GM12878 (cell line): ENCODE results near the gene PLD3. TPM values are rescaled to one million over a fixed set of nuclear protein-coding genes. Genes with fewer than 3 reads are reported as not detected.
A peak's percentile ranks its signal among the peaks of the same experiment; 100 is the strongest.

Experiments
- ATAC-seq: fragments of 200-7000 bp; cut with Tn5 transposase; 3 replicates; pipeline ENCODE4 v1.9.1; 2020; ENCODE audit warnings: mild to moderate bottlenecking, moderate library complexity
- BruUV-seq: library from RNA; stranded (reverse); fragments of 400-500 nt; replicated peaks from 2 replicates; lab custom pipeline; 2021; lab: Mats Ljungman, UMichigan
- CTCF ChIA-PET: fragments of 300-600 bp; sonication (Branson Sonifier 250); formaldehyde crosslinking; extraction: SDS; loops from one replicate; lab custom pipeline; 2021; ENCODE audit warnings: inconsistent platforms; lab: Yijun Ruan, JAX
- POLR2A ChIA-PET: fragments of 350-600 bp; formaldehyde crosslinking; extraction: SDS; loops from one replicate; lab custom pipeline; 2021; ENCODE audit warnings: inconsistent platforms; lab: Charles Lee
- RAD21 ChIA-PET: fragments of 300-600 bp; sonication (Branson Sonifier 250); formaldehyde crosslinking; loops from one replicate; lab custom pipeline; 2023; ENCODE audit warnings: antibody characterized with exemption; ENCODE audit not compliant: unreplicated experiment; lab: Charles Lee
- SMC1A ChIA-PET: fragments of 300-600 bp; sonication (Branson Sonifier 250); formaldehyde crosslinking; loops from one replicate; lab custom pipeline; 2023; ENCODE audit not compliant: unreplicated experiment, uncharacterized antibody; lab: Charles Lee
- DNase-seq: peaks from one replicate; pipeline ENCODE4 v3.0.0-alpha.2; 2011; ENCODE audit warnings: low read depth, low spot score
- FAIRE-seq: peaks from 3 replicates; lab custom pipeline; 2011; peaks lifted over from hg19 to GRCh38; lab: Jason Lieb, UNC
- H2AFZ ChIP-seq: 2 replicates; pipeline ENCODE4 v1.6.0; 2011; ENCODE audit warnings: low read depth, low read length, control low read depth; ENCODE audit not compliant: control insufficient read depth
- H3K27ac ChIP-seq: 2 replicates; pipeline ENCODE4 v1.5.1; 2011; ENCODE audit warnings: control low read depth; ENCODE audit not compliant: control insufficient read depth, insufficient read depth
- H3K27me3 ChIP-seq, 2 experiments: replicated peaks in 1 of 2; 2 replicates each; pipeline versions ENCODE4 v1.6.0 to v1.6.1; 2011; ENCODE audit warnings: low read length in 1 of 2; ENCODE audit not compliant: control insufficient read depth in 2 of 2, insufficient read depth in 2 of 2
- H3K36me3 ChIP-seq, 2 experiments: 2 replicates each; pipeline ENCODE4 v1.5.1; 2011; ENCODE audit warnings: low read length in 1 of 2; ENCODE audit not compliant: control insufficient read depth in 2 of 2, insufficient read depth in 2 of 2
- H3K4me1 ChIP-seq: 2 replicates; pipeline ENCODE4 v1.6.1; 2011; ENCODE audit warnings: mild to moderate bottlenecking, low read length, moderate library complexity, mixed read lengths; ENCODE audit not compliant: control insufficient read depth, insufficient read depth
- H3K4me2 ChIP-seq: 2 replicates; pipeline ENCODE4 v1.6.0; 2011; ENCODE audit warnings: control low read depth; ENCODE audit not compliant: control insufficient read depth, insufficient read depth
- H3K4me3 ChIP-seq: fragments of 200-600 bp; sonication (generic); 2 replicates; pipeline ENCODE4 v1.5.1; 2016
- H3K79me2 ChIP-seq: 2 replicates; pipeline ENCODE4 v1.6.0; 2011; ENCODE audit warnings: low read length; ENCODE audit not compliant: control insufficient read depth, insufficient read depth
- H3K9ac ChIP-seq: 2 replicates; pipeline ENCODE4 v1.8.0; 2011; ENCODE audit warnings: low read length, control low read depth, mixed read lengths; ENCODE audit not compliant: control insufficient read depth, insufficient read depth
- H3K9me3 ChIP-seq: replicated peaks from 3 replicates; pipeline ENCODE4 v1.5.1; 2011; ENCODE audit warnings: mild to moderate bottlenecking, low read length; ENCODE audit not compliant: control insufficient read depth, insufficient read depth
- H4K20me1 ChIP-seq: 2 replicates; pipeline ENCODE4 v1.6.0; 2011; ENCODE audit not compliant: control insufficient read depth, insufficient read depth
- CBX3 ChIP-seq: fragments of 200-600 bp; sonication (generic); IDR thresholded peaks from 2 replicates; pipeline ENCODE4 v1.6.1; 2016; ENCODE audit warnings: low read depth, borderline replicate concordance
- CEBPB ChIP-seq, 2 experiments: fragments of 150-350 bp in 1 of 2; IDR thresholded peaks; 2 replicates each; pipeline ENCODE4 v1.6.1; 2012 to 2014; ENCODE audit warnings: low read depth in 2 of 2, low read length in 2 of 2, borderline replicate concordance in 1 of 2, inconsistent platforms in 1 of 2
- E4F1 ChIP-seq: fragments of 450-650 bp; IDR thresholded peaks from 2 replicates; pipeline ENCODE4 v1.6.1; 2018; ENCODE audit warnings: borderline replicate concordance, mild to moderate bottlenecking; ENCODE audit not compliant: partially characterized antibody
- ESRRA ChIP-seq: IDR thresholded peaks from 2 replicates; pipeline ENCODE4 v1.6.1; 2012; ENCODE audit warnings: mild to moderate bottlenecking, low read length, improper control_type of control experiment
- HCFC1 ChIP-seq: fragments of 150-350 bp; IDR thresholded peaks from 2 replicates; pipeline ENCODE4 v1.6.1; 2014; ENCODE audit warnings: low read length
- HDAC2 ChIP-seq: fragments of 200-600 bp; sonication (generic); IDR thresholded peaks from 2 replicates; pipeline ENCODE4 v1.6.1; 2017
- KDM1A ChIP-seq: fragments of 200-600 bp; sonication (generic); IDR thresholded peaks from 2 replicates; pipeline ENCODE4 v1.6.1; 2016; ENCODE audit warnings: borderline replicate concordance
- WGBS: methylation state at CpG from one replicate; pipeline ENCODE4 v1.1.6; 2016; ENCODE audit warnings: low lambda C conversion rate; ENCODE audit not compliant: insufficient replicate concordance, insufficient coverage; ENCODE audit errors: missing lambda C conversion rate; 5-methylcytosine and 5-hydroxymethylcytosine counted together
- in situ Hi-C: fragments of 300-500 bp; cut with MboI; formaldehyde crosslinking; loops from 9 replicates; pipeline ENCODE4 v1.14.3; 2018; ENCODE audit warnings: mixed read lengths
- intact Hi-C: fragments of 100-400 bp; cut with micrococcal nuclease; formaldehyde crosslinking; loops from one replicate; pipeline ENCODE4 v1.14.2; 2022; ENCODE audit not compliant: unreplicated experiment
- polyA plus RNA-seq, 11 experiments: library from polyadenylated mRNA; depleted of rRNA in 4 of 11; unstranded in 6 of 11; stranded (reverse) in 5 of 11; fragments of >200 nt; fragmentation: Nextera tagmentation in 4 of 11; fragmentation: Illumina TruSeq in 1 of 11; extraction: Ambion mirVana in 4 of 11; extraction: Trizol in 1 of 11; gene quantifications; 1 replicate in 1 of 11; 2 replicates in 10 of 11; pipeline versions ENCODE4 v1.2.1 to v1.2.3, GENCODE V29; 2011 to 2016; ENCODE audit warnings: inconsistent platforms in 2 of 11, missing spikeins in 2 of 11, low read depth in 1 of 11
- total RNA-seq, 4 experiments: library from RNA; depleted of rRNA in 3 of 4; stranded (reverse); fragments of >200 nt in 3 of 4; fragmentation: Illumina TruSeq in 1 of 4; extraction: Trizol in 1 of 4; gene quantifications; 2 replicates each; pipeline versions ENCODE4 v1.2.1 to v1.2.3, GENCODE V29; 2013 to 2021
- TF ChIP-seq, protein P1 (sequence below): IDR thresholded peaks from 2 replicates; pipeline ENCODE4 v1.6.1; 2011; ENCODE audit warnings: borderline replicate concordance, low read depth, mild to moderate bottlenecking, moderate library complexity, mixed read lengths, low read length; ENCODE audit not compliant: insufficient read depth; ENCODE audit errors: extremely low read length

PLD3 gene
- total and polyA plus RNA-seq, 10 of the 15 experiments (the other 5 are each of a cell fraction or from before 2014, with no cell fraction given), result 1.3 to 134 (median 72.7) TPM

GRCh38 chr19:40357640-40358039 is 9.1 kb downstream of the PLD3 start:
- no peak for TF ChIP-seq E4F1
- TF ChIP-seq CBX3, result no peak
- TF ChIP-seq, protein P1, sequence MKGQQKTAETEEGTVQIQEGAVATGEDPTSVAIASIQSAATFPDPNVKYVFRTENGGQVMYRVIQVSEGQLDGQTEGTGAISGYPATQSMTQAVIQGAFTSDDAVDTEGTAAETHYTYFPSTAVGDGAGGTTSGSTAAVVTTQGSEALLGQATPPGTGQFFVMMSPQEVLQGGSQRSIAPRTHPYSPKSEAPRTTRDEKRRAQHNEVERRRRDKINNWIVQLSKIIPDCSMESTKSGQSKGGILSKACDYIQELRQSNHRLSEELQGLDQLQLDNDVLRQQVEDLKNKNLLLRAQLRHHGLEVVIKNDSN, result no peak
- no peak for TF ChIP-seq CEBPB (IDR thresholded peaks at IDR 0.05; ENCODE audit: borderline replicate concordance in 1 of 2, low read depth in 2 of 2, low read length in 2 of 2)
- TF ChIP-seq ESRRA, result no peak
- TF ChIP-seq KDM1A, result no peak
- TF ChIP-seq HDAC2, result no peak
- no peak for TF ChIP-seq HCFC1
- no peak for ATAC-seq
- BruUV-seq, result no TSS peak
- intact Hi-C loops (loop anchor here (5.0 kb wide), 2 partner anchors 45 to 60 kb away; no protein-coding TSS in a partner anchor), in situ Hi-C loops (no loop called here)
- Histone ChIP-seq H3K9ac (no peak overlapping the region), H3K9me3 (no peaks in the 10 kb centered on the region), H4K20me1 (no peaks in the 10 kb centered on the region), H3K27me3 (no peaks in the 10 kb centered on the region), H3K36me3 (no peaks in the 10 kb centered on the region), H2AFZ (no peak overlapping the region), H3K27ac (peak overlapping the region; percentile 60), H3K4me3 (no peak overlapping the region), H3K4me1 (peaks cover 40% of the 10 kb centered on the region), H3K4me2 (peak overlapping the region; percentile 47; the same call in 1 of the 2 replicates), H3K79me2 (peaks cover 10% of the 10 kb centered on the region)
- RAD21 ChIA-PET, result no interaction called here
- POLR2A ChIA-PET, result interaction anchor here (1.3 kb wide), 1 partner anchor 68 kb away, joined by 3 read pairs; the partner anchor contains the start of gene SERTAD1
- WGBS, result 100% methylated on average over 3 of the region's 3 CpGs
- SMC1A ChIA-PET, result interaction anchor here (1.0 kb wide), 1 partner anchor 107 kb away, joined by 3 read pairs; no protein-coding TSS in a partner anchor
- FAIRE-seq, result no peak
- DNase-seq, result no peak
- CTCF ChIA-PET, result interaction anchor here (0.9 to 2.7 kb wide), 4 partner anchors 10 to 106 kb away, joined by 3 to 8 read pairs (median 4); partner anchors contain the start of genes C19orf47 and PLD3
